Liver (tissue), 9 donors: ENCODE results near the gene IGSF22. TPM values are rescaled to one million over a fixed set of nuclear protein-coding genes. Genes with fewer than 3 reads are reported as not detected.

Source experiments
- DNase-seq: peaks from one replicate; pipeline ENCODE4 v3.0.0-alpha.2; 2017; ENCODE audit warnings: low spot score
- H3K27ac ChIP-seq, 2 donors: one replicate each; pipeline ENCODE4 v1.7.0; 2013; ENCODE audit warnings: inconsistent platforms in 2 of 2, low read length in 2 of 2, control low read depth in 1 of 2, low read depth in 1 of 2, mild to moderate bottlenecking in 1 of 2
- H3K27me3 ChIP-seq, 4 donors: one replicate each; pipeline versions ENCODE4 v1.6.1 to v1.7.0; 2013; ENCODE audit warnings: low read length in 3 of 4, inconsistent platforms in 1 of 4, mild to moderate bottlenecking in 1 of 4, moderate library complexity in 1 of 4; ENCODE audit not compliant: control insufficient read depth in 4 of 4, insufficient read depth in 4 of 4
- H3K36me3 ChIP-seq, 4 donors: one replicate each; pipeline versions ENCODE4 v1.6.1 to v1.7.0; 2013; ENCODE audit warnings: low read length in 3 of 4, mild to moderate bottlenecking in 3 of 4, low read depth in 1 of 4, moderate library complexity in 1 of 4; ENCODE audit not compliant: control insufficient read depth in 4 of 4, insufficient read depth in 3 of 4
- H3K4me1 ChIP-seq, 4 donors: one replicate each; pipeline versions ENCODE4 v1.6.1 to v1.7.0; 2013; ENCODE audit warnings: low read length in 3 of 4, mild to moderate bottlenecking in 3 of 4, moderate library complexity in 1 of 4; ENCODE audit not compliant: control insufficient read depth in 4 of 4, insufficient read depth in 4 of 4
- H3K4me3 ChIP-seq, 3 donors: one replicate each; pipeline versions ENCODE4 v1.6.1 to v1.7.0; 2013; ENCODE audit warnings: low read length in 3 of 3, control low read depth in 1 of 3, low read depth in 1 of 3, mild to moderate bottlenecking in 1 of 3
- H3K9ac ChIP-seq, 2 donors: one replicate each; pipeline ENCODE4 v1.7.0; 2013; ENCODE audit warnings: low read length in 2 of 2, mild to moderate bottlenecking in 2 of 2, moderate library complexity in 2 of 2, control low read depth in 1 of 2, low read depth in 1 of 2
- H3K9me3 ChIP-seq, 4 donors: one replicate each; pipeline versions ENCODE4 v1.6.1 to v1.7.0; 2013; ENCODE audit warnings: low read length in 3 of 4; ENCODE audit not compliant: control insufficient read depth in 4 of 4
- EGR1 ChIP-seq, 2 donors: IDR thresholded peaks; 2 replicates each; pipeline ENCODE4 v1.6.1; 2016 to 2018; ENCODE audit warnings: antibody characterized with exemption in 2 of 2, low read depth in 2 of 2
- FOXA1 ChIP-seq: IDR thresholded peaks from 2 replicates; pipeline ENCODE4 v1.6.1; 2016; ENCODE audit warnings: antibody characterized with exemption
- FOXA2 ChIP-seq: IDR thresholded peaks from 2 replicates; pipeline ENCODE4 v1.6.1; 2016; ENCODE audit warnings: antibody characterized with exemption
- GABPA ChIP-seq, 2 donors: IDR thresholded peaks in 1 of 2; conservative IDR thresholded peaks in 1 of 2; 2 replicates each; pipeline ENCODE4 v1.6.1; 2016; ENCODE audit warnings: antibody characterized with exemption in 2 of 2, mild to moderate bottlenecking in 1 of 2, moderate library complexity in 1 of 2
- HNF4A ChIP-seq, 2 donors: conservative IDR thresholded peaks; 2 replicates each; pipeline ENCODE4 v1.6.1; 2016; ENCODE audit warnings: antibody characterized with exemption in 2 of 2, mild to moderate bottlenecking in 2 of 2
- HNF4G ChIP-seq: IDR thresholded peaks from 2 replicates; pipeline ENCODE4 v1.6.1; 2016; ENCODE audit warnings: antibody characterized with exemption
- JUND ChIP-seq, 2 donors: IDR thresholded peaks; 2 replicates each; pipeline ENCODE4 v1.6.1; 2016; ENCODE audit warnings: antibody characterized with exemption in 2 of 2
- NR2F2 ChIP-seq: IDR thresholded peaks from 2 replicates; pipeline ENCODE4 v1.6.1; 2016; ENCODE audit warnings: antibody characterized with exemption
- RAD21 ChIP-seq, 2 donors: IDR thresholded peaks; 2 replicates each; pipeline ENCODE4 v1.6.1; 2016; ENCODE audit warnings: antibody characterized with exemption in 2 of 2, mild to moderate bottlenecking in 2 of 2
- RXRA ChIP-seq, 2 donors: IDR thresholded peaks; 2 replicates each; pipeline ENCODE4 v1.6.1; 2017 to 2018; ENCODE audit warnings: antibody characterized with exemption in 2 of 2, mild to moderate bottlenecking in 1 of 2
- SP1 ChIP-seq: IDR thresholded peaks from 2 replicates; pipeline ENCODE4 v1.6.1; 2018; ENCODE audit warnings: antibody characterized with exemption, mild to moderate bottlenecking
- TAF1 ChIP-seq: conservative IDR thresholded peaks from 2 replicates; pipeline ENCODE4 v1.6.1; 2016; ENCODE audit warnings: antibody characterized with exemption, mild to moderate bottlenecking
- YY1 ChIP-seq: IDR thresholded peaks from 2 replicates; pipeline ENCODE4 v1.6.1; 2016; ENCODE audit warnings: antibody characterized with exemption, mild to moderate bottlenecking
- WGBS: extraction: QIAGEN DNeasy Blood & Tissue Kit; methylation state at CpG from one replicate; pipeline ENCODE4 v1.1.7; 2013; 5-methylcytosine and 5-hydroxymethylcytosine counted together
- polyA plus RNA-seq, 2 donors: library from polyadenylated mRNA; stranded (reverse) in 1 of 2; unstranded in 1 of 2; fragments of 200-250 nt in 1 of 2; fragments of >200 nt in 1 of 2; fragmentation: Nextera tagmentation in 1 of 2; extraction: Ambion mirVana in 1 of 2; gene quantifications; one replicate each; pipeline versions ENCODE4 v1.2.1 to v1.2.3, GENCODE V29; 2013 to 2015
- total RNA-seq, 2 donors: library from RNA; depleted of rRNA; stranded (reverse); fragments of >200 nt; gene quantifications; one replicate each; pipeline ENCODE4 v1.2.3, GENCODE V29; 2014
- TF ChIP-seq, protein P1 (sequence below): IDR thresholded peaks from 2 replicates; pipeline ENCODE4 v1.6.1; 2016; ENCODE audit warnings: antibody characterized with exemption
- TF ChIP-seq, protein P2 (sequence below): IDR thresholded peaks from 2 replicates; pipeline ENCODE4 v1.6.1; 2016; ENCODE audit warnings: antibody characterized with exemption, mild to moderate bottlenecking
- TF ChIP-seq, protein P3 (sequence below): IDR thresholded peaks from 2 replicates; pipeline ENCODE4 v1.6.1; 2016; ENCODE audit warnings: antibody characterized with exemption
- TF ChIP-seq, protein P4 (sequence below): fragments of 150-350 bp; IDR thresholded peaks from 2 replicates; pipeline ENCODE4 v1.5.1; 2017; ENCODE audit warnings: improper control_type of control experiment, low read depth, low read length; ENCODE audit not compliant: missing input control
- donor health status: healthy.
- donor health status: healthy.
- donor health status: healthy.
- donor health status: healthy.
- donor health status: healthy.

IGSF22 gene
- total and polyA plus RNA-seq, 4 donors = 0.12 to 0.26 TPM; not detected in 2

GRCh38 chr11:18703001-18703763 is 22.8 kb downstream of the IGSF22 start:
- no peaks in the 10 kb centered on the region for H3K27me3 ChIP-seq
- no peaks in the 10 kb centered on the region for H3K9me3 ChIP-seq
- peaks cover 0 to 4% (median 0%) of the 10 kb centered on the region in 4 donors for H3K36me3 ChIP-seq
- DNase-seq = no peak
- WGBS = 87% methylated on average over 2 of the region's 2 CpGs
- H3K27ac ChIP-seq = no peak overlapping the region
- TF ChIP-seq, protein P1, sequence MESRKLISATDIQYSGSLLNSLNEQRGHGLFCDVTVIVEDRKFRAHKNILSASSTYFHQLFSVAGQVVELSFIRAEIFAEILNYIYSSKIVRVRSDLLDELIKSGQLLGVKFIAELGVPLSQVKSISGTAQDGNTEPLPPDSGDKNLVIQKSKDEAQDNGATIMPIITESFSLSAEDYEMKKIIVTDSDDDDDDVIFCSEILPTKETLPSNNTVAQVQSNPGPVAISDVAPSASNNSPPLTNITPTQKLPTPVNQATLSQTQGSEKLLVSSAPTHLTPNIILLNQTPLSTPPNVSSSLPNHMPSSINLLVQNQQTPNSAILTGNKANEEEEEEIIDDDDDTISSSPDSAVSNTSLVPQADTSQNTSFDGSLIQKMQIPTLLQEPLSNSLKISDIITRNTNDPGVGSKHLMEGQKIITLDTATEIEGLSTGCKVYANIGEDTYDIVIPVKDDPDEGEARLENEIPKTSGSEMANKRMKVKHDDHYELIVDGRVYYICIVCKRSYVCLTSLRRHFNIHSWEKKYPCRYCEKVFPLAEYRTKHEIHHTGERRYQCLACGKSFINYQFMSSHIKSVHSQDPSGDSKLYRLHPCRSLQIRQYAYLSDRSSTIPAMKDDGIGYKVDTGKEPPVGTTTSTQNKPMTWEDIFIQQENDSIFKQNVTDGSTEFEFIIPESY = no peak
- no peak for TF ChIP-seq NR2F2
- no peak overlapping the region for H3K9ac ChIP-seq
- H3K4me1 ChIP-seq = peaks cover 7 to 26% (median 14%) of the 10 kb centered on the region in 4 donors
- H3K4me3 ChIP-seq = no peak overlapping the region

- Histone ChIP-seq H3K4me1 (peaks cover 7 to 27% (median 18%) of the 10 kb centered on the region in 4 donors), H3K27ac (no peak overlapping the region), H3K9ac (no peak overlapping the region), H3K9me3 (no peaks in the 10 kb centered on the region), H3K4me3 (no peak overlapping the region), H3K36me3 (peaks cover 0 to 4% (median 0%) of the 10 kb centered on the region in 4 donors), H3K27me3 (no peaks in the 10 kb centered on the region)
- DNase-seq = no peak
- no peak for TF ChIP-seq HNF4G
- no peak for TF ChIP-seq HNF4A (conservative IDR thresholded peaks at IDR 0.05)
- TF ChIP-seq, protein P2, sequence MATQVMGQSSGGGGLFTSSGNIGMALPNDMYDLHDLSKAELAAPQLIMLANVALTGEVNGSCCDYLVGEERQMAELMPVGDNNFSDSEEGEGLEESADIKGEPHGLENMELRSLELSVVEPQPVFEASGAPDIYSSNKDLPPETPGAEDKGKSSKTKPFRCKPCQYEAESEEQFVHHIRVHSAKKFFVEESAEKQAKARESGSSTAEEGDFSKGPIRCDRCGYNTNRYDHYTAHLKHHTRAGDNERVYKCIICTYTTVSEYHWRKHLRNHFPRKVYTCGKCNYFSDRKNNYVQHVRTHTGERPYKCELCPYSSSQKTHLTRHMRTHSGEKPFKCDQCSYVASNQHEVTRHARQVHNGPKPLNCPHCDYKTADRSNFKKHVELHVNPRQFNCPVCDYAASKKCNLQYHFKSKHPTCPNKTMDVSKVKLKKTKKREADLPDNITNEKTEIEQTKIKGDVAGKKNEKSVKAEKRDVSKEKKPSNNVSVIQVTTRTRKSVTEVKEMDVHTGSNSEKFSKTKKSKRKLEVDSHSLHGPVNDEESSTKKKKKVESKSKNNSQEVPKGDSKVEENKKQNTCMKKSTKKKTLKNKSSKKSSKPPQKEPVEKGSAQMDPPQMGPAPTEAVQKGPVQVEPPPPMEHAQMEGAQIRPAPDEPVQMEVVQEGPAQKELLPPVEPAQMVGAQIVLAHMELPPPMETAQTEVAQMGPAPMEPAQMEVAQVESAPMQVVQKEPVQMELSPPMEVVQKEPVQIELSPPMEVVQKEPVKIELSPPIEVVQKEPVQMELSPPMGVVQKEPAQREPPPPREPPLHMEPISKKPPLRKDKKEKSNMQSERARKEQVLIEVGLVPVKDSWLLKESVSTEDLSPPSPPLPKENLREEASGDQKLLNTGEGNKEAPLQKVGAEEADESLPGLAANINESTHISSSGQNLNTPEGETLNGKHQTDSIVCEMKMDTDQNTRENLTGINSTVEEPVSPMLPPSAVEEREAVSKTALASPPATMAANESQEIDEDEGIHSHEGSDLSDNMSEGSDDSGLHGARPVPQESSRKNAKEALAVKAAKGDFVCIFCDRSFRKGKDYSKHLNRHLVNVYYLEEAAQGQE = no peak
- TF ChIP-seq EGR1 (IDR thresholded peaks at IDR 0.05; ENCODE audit: low read depth in 2 of 2) = no peak
- TF ChIP-seq RXRA (IDR thresholded peaks at IDR 0.05) = no peak
- TF ChIP-seq SP1 = no peak
- TF ChIP-seq TAF1 = no peak
- TF ChIP-seq NR2F2 = no peak
- TF ChIP-seq FOXA2 = no peak
- no peak for TF ChIP-seq FOXA1
- TF ChIP-seq GABPA (IDR thresholded peaks at IDR 0.05 in 1 of 2, conservative IDR thresholded peaks at IDR 0.05 in 1 of 2) = no peak
- TF ChIP-seq, protein P3, sequence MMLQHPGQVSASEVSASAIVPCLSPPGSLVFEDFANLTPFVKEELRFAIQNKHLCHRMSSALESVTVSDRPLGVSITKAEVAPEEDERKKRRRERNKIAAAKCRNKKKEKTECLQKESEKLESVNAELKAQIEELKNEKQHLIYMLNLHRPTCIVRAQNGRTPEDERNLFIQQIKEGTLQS = no peak
- no peak for TF ChIP-seq YY1
- TF ChIP-seq, protein P1 = no peak
- TF ChIP-seq, protein P4, sequence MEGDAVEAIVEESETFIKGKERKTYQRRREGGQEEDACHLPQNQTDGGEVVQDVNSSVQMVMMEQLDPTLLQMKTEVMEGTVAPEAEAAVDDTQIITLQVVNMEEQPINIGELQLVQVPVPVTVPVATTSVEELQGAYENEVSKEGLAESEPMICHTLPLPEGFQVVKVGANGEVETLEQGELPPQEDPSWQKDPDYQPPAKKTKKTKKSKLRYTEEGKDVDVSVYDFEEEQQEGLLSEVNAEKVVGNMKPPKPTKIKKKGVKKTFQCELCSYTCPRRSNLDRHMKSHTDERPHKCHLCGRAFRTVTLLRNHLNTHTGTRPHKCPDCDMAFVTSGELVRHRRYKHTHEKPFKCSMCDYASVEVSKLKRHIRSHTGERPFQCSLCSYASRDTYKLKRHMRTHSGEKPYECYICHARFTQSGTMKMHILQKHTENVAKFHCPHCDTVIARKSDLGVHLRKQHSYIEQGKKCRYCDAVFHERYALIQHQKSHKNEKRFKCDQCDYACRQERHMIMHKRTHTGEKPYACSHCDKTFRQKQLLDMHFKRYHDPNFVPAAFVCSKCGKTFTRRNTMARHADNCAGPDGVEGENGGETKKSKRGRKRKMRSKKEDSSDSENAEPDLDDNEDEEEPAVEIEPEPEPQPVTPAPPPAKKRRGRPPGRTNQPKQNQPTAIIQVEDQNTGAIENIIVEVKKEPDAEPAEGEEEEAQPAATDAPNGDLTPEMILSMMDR = no peak
- no peak for TF ChIP-seq RAD21 (IDR thresholded peaks at IDR 0.05)
- no peak for TF ChIP-seq JUND (IDR thresholded peaks at IDR 0.05)
- WGBS = 93% methylated on average over 17 of the region's 17 CpGs
Measured at GRCh38 chr11:18701614-18702216, 24.3 kb downstream of the IGSF22 start.
